RWPE2 (cell line): ENCODE measurements around the gene DPM1.
A peak's percentile ranks its signal among the peaks of the same experiment; 100 is the strongest.

ENCODE experiments used
- ATAC-seq: fragments of 200-7000 bp; cut with Tn5 transposase; 3 replicates; pipeline ENCODE4 v1.9.1; 2021; ENCODE audit warnings: low read depth
- DNase-seq: peaks from one replicate; pipeline ENCODE4 v3.0.0-alpha.2; 2020; ENCODE audit warnings: low spot score
- H3K27ac ChIP-seq: fragments of 450-650 bp; 2 replicates; pipeline ENCODE4 v1.5.1; 2017; ENCODE audit warnings: mild to moderate bottlenecking; ENCODE audit not compliant: poor library complexity, severe bottlenecking
- H3K27me3 ChIP-seq: fragments of 250-450 bp; sonication (Bioruptor Pico); 2 replicates; pipeline ENCODE4 v1.5.1; 2021; ENCODE audit warnings: mild to moderate bottlenecking, moderate library complexity; ENCODE audit not compliant: insufficient read depth, poor library complexity, severe bottlenecking
- H3K36me3 ChIP-seq: fragments of 250-450 bp; sonication (Bioruptor Pico); 2 replicates; pipeline ENCODE4 v1.5.1; 2020; ENCODE audit warnings: low read depth, mild to moderate bottlenecking, moderate library complexity
- H3K4me1 ChIP-seq: fragments of 250-450 bp; sonication (Bioruptor Pico); 2 replicates; pipeline ENCODE4 v1.5.1; 2021; ENCODE audit warnings: mild to moderate bottlenecking, moderate library complexity; ENCODE audit not compliant: insufficient read depth, poor library complexity, severe bottlenecking
- H3K4me3 ChIP-seq: fragments of 250-450 bp; sonication (Bioruptor Pico); 2 replicates; pipeline ENCODE4 v1.5.1; 2021; ENCODE audit warnings: mild to moderate bottlenecking, moderate library complexity; ENCODE audit not compliant: severe bottlenecking
- H3K9me3 ChIP-seq: fragments of 250-450 bp; sonication (Bioruptor Pico); 2 replicates; pipeline ENCODE4 v1.5.1; 2021; ENCODE audit warnings: mild to moderate bottlenecking, moderate library complexity; ENCODE audit not compliant: severe bottlenecking
- TF ChIP-seq, protein P1 (sequence below): fragments of 450-650 bp; IDR thresholded peaks from one replicate; pipeline ENCODE4 v1.5.1; 2017; ENCODE audit warnings: mild to moderate bottlenecking, moderate library complexity; ENCODE audit not compliant: poor library complexity, severe bottlenecking

The DPM1 gene

DNA sequence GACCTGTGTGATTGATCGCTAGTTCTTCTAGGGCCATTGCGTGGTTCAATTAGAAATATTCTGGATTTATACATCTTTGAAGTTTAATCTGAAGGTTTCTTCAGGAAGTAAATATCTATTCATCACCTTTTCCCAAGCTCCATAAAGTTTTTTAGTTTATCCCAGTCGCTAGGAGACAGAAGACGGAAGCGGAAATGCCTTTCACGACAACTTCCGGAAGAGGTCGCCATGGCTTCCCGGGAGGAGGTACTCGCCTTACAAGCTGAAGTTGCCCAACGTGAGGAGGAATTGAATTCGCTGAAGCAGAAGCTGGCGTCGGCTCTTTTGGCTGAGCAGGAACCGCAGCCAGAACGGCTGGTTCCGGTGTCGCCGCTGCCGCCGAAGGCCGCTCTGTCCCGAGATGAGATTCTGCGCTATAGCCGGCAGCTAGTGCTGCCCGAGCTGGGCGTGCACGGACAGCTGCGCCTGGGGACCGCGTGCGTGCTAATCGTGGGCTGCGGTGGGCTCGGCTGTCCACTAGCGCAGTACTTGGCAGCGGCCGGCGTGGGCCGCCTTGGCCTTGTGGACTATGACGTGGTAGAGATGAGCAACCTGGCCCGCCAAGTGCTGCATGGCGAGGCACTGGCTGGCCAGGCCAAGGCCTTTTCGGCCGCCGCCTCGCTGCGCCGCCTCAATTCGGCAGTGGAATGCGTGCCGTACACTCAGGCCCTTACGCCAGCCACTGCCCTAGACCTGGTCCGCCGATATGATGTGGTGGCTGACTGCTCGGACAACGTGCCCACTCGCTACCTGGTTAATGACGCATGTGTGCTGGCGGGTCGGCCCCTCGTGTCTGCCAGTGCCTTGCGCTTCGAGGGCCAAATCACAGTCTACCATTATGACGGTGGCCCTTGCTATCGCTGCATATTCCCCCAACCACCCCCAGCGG is 547 bp upstream of the DPM1 start, which contains the start of gene MOCS3:
Gene MOCS3 (plus strand): TSS at position 204 of the 928 bp plus-strand sequence. CDS start 25 bp downstream, at position 229.
- no peaks in the 10 kb centered on the region for H3K9me3 ChIP-seq
- H3K36me3 ChIP-seq: peaks cover 59% of the 10 kb centered on the region
- ATAC-seq (peak; percentile 68), DNase-seq (peak; percentile 96)
- TF ChIP-seq, protein P1, sequence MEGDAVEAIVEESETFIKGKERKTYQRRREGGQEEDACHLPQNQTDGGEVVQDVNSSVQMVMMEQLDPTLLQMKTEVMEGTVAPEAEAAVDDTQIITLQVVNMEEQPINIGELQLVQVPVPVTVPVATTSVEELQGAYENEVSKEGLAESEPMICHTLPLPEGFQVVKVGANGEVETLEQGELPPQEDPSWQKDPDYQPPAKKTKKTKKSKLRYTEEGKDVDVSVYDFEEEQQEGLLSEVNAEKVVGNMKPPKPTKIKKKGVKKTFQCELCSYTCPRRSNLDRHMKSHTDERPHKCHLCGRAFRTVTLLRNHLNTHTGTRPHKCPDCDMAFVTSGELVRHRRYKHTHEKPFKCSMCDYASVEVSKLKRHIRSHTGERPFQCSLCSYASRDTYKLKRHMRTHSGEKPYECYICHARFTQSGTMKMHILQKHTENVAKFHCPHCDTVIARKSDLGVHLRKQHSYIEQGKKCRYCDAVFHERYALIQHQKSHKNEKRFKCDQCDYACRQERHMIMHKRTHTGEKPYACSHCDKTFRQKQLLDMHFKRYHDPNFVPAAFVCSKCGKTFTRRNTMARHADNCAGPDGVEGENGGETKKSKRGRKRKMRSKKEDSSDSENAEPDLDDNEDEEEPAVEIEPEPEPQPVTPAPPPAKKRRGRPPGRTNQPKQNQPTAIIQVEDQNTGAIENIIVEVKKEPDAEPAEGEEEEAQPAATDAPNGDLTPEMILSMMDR: peak; percentile 6
- no peaks in the 10 kb centered on the region for H3K27me3 ChIP-seq
- H3K4me1 ChIP-seq: peaks cover 45% of the 10 kb centered on the region
- peak within 1 kb of the TSS; percentile 72 for H3K4me3 ChIP-seq
- peak within 1 kb of the TSS; percentile 48 for H3K27ac ChIP-seq

DNA sequence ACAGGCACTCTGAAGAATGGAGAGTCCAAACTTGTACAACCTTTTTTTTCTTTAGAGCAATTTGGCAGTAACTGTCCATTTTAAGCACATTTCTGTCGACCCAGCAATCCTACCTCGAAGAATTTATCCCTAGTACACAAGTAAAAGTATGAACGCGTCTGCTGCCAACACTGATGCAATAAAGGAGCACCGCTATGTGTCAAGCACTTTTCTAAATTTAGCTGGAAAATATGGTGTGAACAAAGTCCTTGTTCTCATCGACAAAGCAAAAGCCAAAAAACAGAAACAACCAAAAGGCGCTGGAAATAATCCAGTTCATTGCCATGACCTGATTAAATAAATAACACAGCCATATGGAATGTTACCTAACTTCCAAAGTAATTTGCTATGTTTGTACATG is 1.1 kb downstream of the DPM1 start:
- DNase-seq (no peak), ATAC-seq (no peak)
- Histone ChIP-seq H3K9me3 (no peaks in the 10 kb centered on the region), H3K4me1 (peaks cover 46% of the 10 kb centered on the region), H3K36me3 (peaks cover 71% of the 10 kb centered on the region), H3K27me3 (no peaks in the 10 kb centered on the region), H3K4me3 (peak overlapping the region; percentile 72), H3K27ac (peak overlapping the region; percentile 48)
- TF ChIP-seq, protein P1: no peak

DNA sequence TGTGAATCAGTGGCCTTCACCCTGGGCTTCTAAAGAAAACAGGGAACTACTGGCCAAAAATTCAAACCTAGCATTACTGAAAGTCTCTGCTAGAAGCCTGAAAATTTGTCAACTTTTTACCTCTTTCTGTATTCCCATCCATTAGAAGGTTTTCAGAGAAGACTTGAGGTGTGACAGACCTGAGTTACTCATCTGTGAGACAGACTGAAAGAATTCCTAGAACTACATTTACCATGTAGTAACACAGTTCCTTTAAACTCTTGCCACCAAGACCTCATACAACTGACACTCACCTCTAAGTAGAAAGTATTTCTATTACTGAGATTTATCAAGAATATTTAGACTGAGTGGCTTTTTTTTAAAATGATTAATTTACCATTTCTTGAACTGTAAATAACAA is 4.5 kb downstream of the DPM1 start:
- H3K27me3 ChIP-seq: no peaks in the 10 kb centered on the region
- DNase-seq: no peak
- peaks cover 41% of the 10 kb centered on the region for H3K4me1 ChIP-seq
- peak; percentile 38; the same call in 2 of the 3 replicates for ATAC-seq
- TF ChIP-seq, protein P1: no peak
- no peak overlapping the region for H3K4me3 ChIP-seq
- no peaks in the 10 kb centered on the region for H3K9me3 ChIP-seq
- peaks cover 81% of the 10 kb centered on the region for H3K36me3 ChIP-seq
- no peak overlapping the region for H3K27ac ChIP-seq

DNA sequence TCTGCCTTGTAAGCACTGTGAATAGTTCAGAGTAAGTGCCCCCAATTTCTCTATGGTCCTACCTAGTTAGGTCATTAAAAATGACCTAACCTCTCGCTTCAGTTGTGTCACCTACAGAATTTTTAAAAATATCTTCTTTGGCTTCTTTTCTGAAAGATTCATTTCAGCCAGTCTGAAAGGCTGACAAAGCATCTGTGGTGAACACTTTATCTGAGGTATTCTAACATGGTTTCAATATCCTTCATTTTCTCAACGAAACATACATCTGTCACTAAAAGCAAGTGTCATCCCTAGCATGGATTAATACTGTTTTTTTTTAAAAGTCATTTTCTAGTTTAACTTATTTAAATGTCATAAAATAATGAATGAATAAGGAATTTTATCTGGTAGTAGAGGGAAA is 5.1 kb downstream of the DPM1 start:
- Histone ChIP-seq H3K36me3 (peaks cover 87% of the 10 kb centered on the region), H3K4me3 (no peak overlapping the region), H3K4me1 (peaks cover 41% of the 10 kb centered on the region), H3K9me3 (no peaks in the 10 kb centered on the region), H3K27ac (no peak overlapping the region), H3K27me3 (no peaks in the 10 kb centered on the region)
- no peak for DNase-seq
- TF ChIP-seq, protein P1: no peak
- ATAC-seq: no peak
